Measurements from ENCODE around the gene ASB5. TPM values are rescaled to one million over a fixed set of nuclear protein-coding genes. Genes with fewer than 3 reads are reported as not detected.

Gene ASB5, protein sequence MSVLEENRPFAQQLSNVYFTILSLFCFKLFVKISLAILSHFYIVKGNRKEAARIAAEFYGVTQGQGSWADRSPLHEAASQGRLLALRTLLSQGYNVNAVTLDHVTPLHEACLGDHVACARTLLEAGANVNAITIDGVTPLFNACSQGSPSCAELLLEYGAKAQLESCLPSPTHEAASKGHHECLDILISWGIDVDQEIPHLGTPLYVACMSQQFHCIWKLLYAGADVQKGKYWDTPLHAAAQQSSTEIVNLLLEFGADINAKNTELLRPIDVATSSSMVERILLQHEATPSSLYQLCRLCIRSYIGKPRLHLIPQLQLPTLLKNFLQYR
- total RNA-seq, result 0.30 and 0.50 TPM in 2 replicates

DNA sequence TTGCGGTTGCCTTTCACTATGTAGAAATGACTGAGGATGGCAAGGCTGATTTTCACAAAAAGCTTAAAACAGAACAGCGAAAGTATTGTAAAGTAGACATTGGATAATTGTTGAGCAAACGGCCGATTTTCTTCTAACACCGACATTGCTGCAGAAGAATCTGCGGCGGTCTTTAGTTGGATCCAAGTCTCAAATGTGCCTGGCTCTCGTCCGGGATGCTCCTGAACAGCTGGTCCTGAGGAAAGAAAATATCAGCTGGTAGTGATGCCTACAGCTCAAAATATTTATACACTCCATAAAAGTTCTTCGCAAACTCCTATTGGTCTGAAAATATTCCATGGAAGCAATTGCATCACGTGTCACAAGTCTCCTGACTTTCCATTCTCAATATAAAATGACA, at the start of gene ASB5:
Gene ASB5 (minus strand): TSS at position 260 of the 400 bp plus-strand sequence. CDS start 114 bp downstream, at position 146.

DNA sequence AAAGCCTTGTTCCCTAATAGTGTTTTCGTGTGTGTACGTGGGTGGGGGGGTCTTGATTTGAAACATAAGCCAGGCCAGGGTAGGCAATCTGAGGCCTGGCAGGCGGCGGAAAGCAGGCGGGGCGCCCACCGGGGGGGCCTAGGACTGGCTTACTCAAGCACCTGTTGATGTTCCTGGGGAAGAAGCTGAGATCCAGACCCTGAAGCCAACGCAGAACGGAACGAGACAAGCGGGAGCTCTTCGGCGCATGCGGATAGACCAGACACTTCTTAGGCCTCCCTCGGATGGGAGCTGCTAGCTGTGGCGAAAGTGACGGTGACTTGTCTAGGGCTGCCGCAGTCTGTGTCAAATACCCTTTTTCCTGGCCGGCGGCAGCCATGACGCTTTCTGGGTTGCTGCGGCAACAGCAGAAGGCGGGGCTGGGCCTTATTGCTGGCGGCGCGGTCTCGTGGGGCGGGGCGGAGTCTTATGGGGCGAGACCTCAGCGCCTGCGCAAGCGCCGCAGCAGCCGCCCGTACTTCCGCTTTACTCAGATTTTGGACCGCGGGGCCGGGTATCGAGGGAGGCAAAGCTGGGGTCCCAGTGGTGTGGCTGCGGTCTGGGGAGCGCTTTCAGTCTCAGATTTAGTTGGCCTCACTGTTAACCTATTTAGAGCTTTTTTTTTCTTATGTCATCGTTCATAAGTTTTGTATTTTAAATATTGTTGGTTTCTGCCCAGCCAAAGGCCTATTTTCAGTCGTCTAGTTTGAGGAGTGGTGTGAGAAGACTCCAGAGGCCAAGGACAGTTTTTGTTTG, 73.6 kb downstream of the ASB5 start, which contains the start of gene SPATA4:
Gene SPATA4 (minus strand): TSS at position 402 of the 795 bp plus-strand sequence. CDS start 23 bp downstream, at position 379.

Other genes with a start within 250 kb of the ASB5 start
- gene WDR17, start 203.4 kb downstream of the ASB5 start, total RNA-seq, result 1.3 and 3.0 TPM in 2 replicates
- 0.17 and 1.5 TPM in 2 replicates for gene SPATA4, start 73.6 kb downstream of the ASB5 start, total RNA-seq
- 45.3 and 55.1 TPM in 2 replicates for gene SPCS3, start 50.7 kb upstream of the ASB5 start, total RNA-seq

All from bronchus fibroblast of lung (primary cell).